ENCODE measurements around the gene NDUFA12. TPM values are rescaled to one million over a fixed set of nuclear protein-coding genes. Genes with fewer than 3 reads are reported as not detected.

NDUFA12 gene
- total RNA-seq (2021) (143 and 157 TPM in 2 replicates), Bru-seq, nascent RNA (percentile 84 among the genes with signal in this experiment), BruChase-seq, experiment 1, labeled RNA remaining after a 2-hour chase (percentile 73 among the genes with signal in this experiment), BruChase-seq, experiment 2, labeled RNA remaining after a 6-hour chase (percentile 77 among the genes with signal in this experiment)
- long read RNA-seq, transcript NDUFA12-201 (4 exons, 635 nt), result major isoform, 191 of 205 reads
- long read RNA-seq, partial matches to known transcripts, result 2 of 205 reads
- long read RNA-seq, other reads (novel, unspliced or antisense), result 8 of 205 reads

DNA sequence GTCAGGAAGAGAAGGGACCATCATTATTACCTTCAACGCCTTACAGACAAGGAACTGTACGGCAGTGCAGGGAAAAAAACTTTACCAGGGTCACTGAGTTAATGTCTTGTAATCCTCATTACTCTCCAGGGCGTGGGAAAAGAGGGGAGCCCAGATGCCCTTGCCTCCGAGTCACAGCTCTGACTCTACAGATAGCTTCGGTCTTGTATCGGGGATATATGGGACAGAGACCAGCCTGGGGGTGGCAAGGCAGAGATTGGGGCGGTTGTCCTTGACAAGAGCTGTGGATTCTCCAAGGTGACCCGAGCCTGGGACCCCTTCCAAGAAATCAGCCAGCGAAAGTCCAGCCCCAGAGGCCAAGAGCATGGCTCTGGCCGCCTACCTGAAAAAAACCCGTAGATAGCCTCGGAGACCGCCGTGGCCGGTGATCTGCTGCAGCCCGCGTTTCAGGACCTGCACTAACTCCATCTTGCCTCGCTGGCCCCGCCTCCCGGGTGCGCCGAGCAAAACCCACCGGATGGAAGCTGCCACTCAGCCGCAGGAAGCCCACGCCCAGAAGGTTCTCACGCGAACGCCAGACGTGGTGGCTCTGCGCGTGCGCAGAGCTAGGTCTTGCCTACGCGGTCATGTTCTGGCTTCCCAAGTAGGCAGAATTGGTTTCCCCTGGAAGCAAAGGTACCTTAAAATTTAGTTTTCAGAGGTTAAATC, at the start of gene NDUFA12:
NDUFA12 (minus strand) TSS at position 485 of the 708 bp plus-strand sequence; CDS start at position 468, 17 bp downstream.
- DNase-seq (ENCODE audit: low spot score), result peak; percentile 98
- POLR2A ChIA-PET (ENCODE audit: low non-redundant PET), result interaction anchor here (0.6 kb wide), 3 partner anchors 24 to 791 kb away, joined by 3 to 31 read pairs (median 21); no protein-coding TSS in a partner anchor
- no TSS peak for BruUV-seq (replicated peaks)

GRCh38 chr12:95051241-95051640, 47.7 kb upstream of the NDUFA12 start:
- TF ChIP-seq EZH2 (IDR thresholded peaks at IDR 0.05; ENCODE audit: borderline replicate concordance, low read depth, low read length, poor library complexity, severe bottlenecking), result no peak
- no peak for TF ChIP-seq CTCF (conservative IDR thresholded peaks at IDR 0.05; ENCODE audit: low read depth, low read length)
- Histone ChIP-seq H3K4me3 (ENCODE audit: low read depth, low read length, poor library complexity, severe bottlenecking) (no peak overlapping the region), H3K27ac (ENCODE audit: low read depth, low read length, poor library complexity, severe bottlenecking) (no peak overlapping the region), H3K9me3 (ENCODE audit: low read depth, low read length, poor library complexity, severe bottlenecking) (no peaks in the 10 kb centered on the region), H3K36me3 (ENCODE audit: insufficient read depth, low read length, poor library complexity, severe bottlenecking) (peaks cover 25% of the 10 kb centered on the region), H3K4me1 (ENCODE audit: insufficient read depth, low read length, poor library complexity, severe bottlenecking) (no peaks in the 10 kb centered on the region), H3K27me3 (replicated peaks; ENCODE audit: insufficient read depth, low read depth, low read length, poor library complexity) (no peaks in the 10 kb centered on the region)
- DNase-seq (ENCODE audit: low spot score), result no peak
- POLR2A ChIA-PET (ENCODE audit: low non-redundant PET), result no interaction called here
- no TSS peak for BruUV-seq (replicated peaks)
- intact Hi-C loops (cut with micrococcal nuclease; ENCODE audit: unreplicated experiment), result no loop called here
- CTCF ChIA-PET, result no interaction called here

More for the DNA sequence above, at the start of gene NDUFA12:
- intact Hi-C loops (cut with micrococcal nuclease; ENCODE audit: unreplicated experiment), result no loop called here
- peak within 1 kb of the TSS; percentile 71 for H3K4me3 ChIP-seq (ENCODE audit: low read depth, low read length, poor library complexity, severe bottlenecking)
- TF ChIP-seq CTCF (conservative IDR thresholded peaks at IDR 0.05; ENCODE audit: low read depth, low read length) (no peak), EZH2 (IDR thresholded peaks at IDR 0.05; ENCODE audit: borderline replicate concordance, low read depth, low read length, poor library complexity, severe bottlenecking) (no peak)
- H3K27me3 ChIP-seq (replicated peaks; ENCODE audit: insufficient read depth, low read depth, low read length, poor library complexity), result no peaks in the 10 kb centered on the region
- peaks cover 4% of the 10 kb centered on the region for H3K4me1 ChIP-seq (ENCODE audit: insufficient read depth, low read length, poor library complexity, severe bottlenecking)
- H3K36me3 ChIP-seq (ENCODE audit: insufficient read depth, low read length, poor library complexity, severe bottlenecking), result peaks cover 6% of the 10 kb centered on the region
- CTCF ChIA-PET, result no interaction called here
- peak within 1 kb of the TSS; percentile 84 for H3K27ac ChIP-seq (ENCODE audit: low read depth, low read length, poor library complexity, severe bottlenecking)
- peaks cover 3% of the 10 kb centered on the region for H3K9me3 ChIP-seq (ENCODE audit: low read depth, low read length, poor library complexity, severe bottlenecking)

GRCh38 chr12:95037906-95038305, 34.4 kb upstream of the NDUFA12 start:
- ChIA-PET POLR2A (ENCODE audit: low non-redundant PET) (no interaction called here), CTCF (no interaction called here)
- H3K4me1 ChIP-seq (ENCODE audit: insufficient read depth, low read length, poor library complexity, severe bottlenecking), result no peaks in the 10 kb centered on the region
- no TSS peak for BruUV-seq (replicated peaks)
- TF ChIP-seq CTCF (conservative IDR thresholded peaks at IDR 0.05; ENCODE audit: low read depth, low read length) (no peak), EZH2 (IDR thresholded peaks at IDR 0.05; ENCODE audit: borderline replicate concordance, low read depth, low read length, poor library complexity, severe bottlenecking) (no peak)
- no peak overlapping the region for H3K4me3 ChIP-seq (ENCODE audit: low read depth, low read length, poor library complexity, severe bottlenecking)
- intact Hi-C loops (cut with micrococcal nuclease; ENCODE audit: unreplicated experiment), result no loop called here
- H3K27me3 ChIP-seq (replicated peaks; ENCODE audit: insufficient read depth, low read depth, low read length, poor library complexity), result no peaks in the 10 kb centered on the region
- H3K9me3 ChIP-seq (ENCODE audit: low read depth, low read length, poor library complexity, severe bottlenecking), result no peaks in the 10 kb centered on the region
- no peak for DNase-seq (ENCODE audit: low spot score)
- H3K36me3 ChIP-seq (ENCODE audit: insufficient read depth, low read length, poor library complexity, severe bottlenecking), result peaks cover 22% of the 10 kb centered on the region
- H3K27ac ChIP-seq (ENCODE audit: low read depth, low read length, poor library complexity, severe bottlenecking), result no peak overlapping the region

Data from A673 (cell line).